ENCODE data around the gene GOLIM4.

GRCh38 chr3:168083906-168084305 is 11.8 kb downstream of the GOLIM4 start:
- TF ChIP-seq CTCF (IDR thresholded peaks at IDR 0.05) (no peak), ZFX (IDR thresholded peaks at IDR 0.05; ENCODE audit: borderline replicate concordance) (no peak)
